GM18867 (cell line): ENCODE measurements around the gene ANTXRL.
"Not testable (repeated sequence)": the region's sequence is repeated elsewhere in the genome, so short reads cannot be mapped to it uniquely, and the experiment has no call there.

ENCODE experiments used
- ATAC-seq: cut with Tn5 transposase; IDR thresholded peaks from one replicate; pipeline ENCODE4 v1.9.1; 2021; ENCODE audit warnings: mild to moderate bottlenecking, moderate library complexity; ENCODE audit not compliant: unreplicated experiment

The ANTXRL gene

DNA sequence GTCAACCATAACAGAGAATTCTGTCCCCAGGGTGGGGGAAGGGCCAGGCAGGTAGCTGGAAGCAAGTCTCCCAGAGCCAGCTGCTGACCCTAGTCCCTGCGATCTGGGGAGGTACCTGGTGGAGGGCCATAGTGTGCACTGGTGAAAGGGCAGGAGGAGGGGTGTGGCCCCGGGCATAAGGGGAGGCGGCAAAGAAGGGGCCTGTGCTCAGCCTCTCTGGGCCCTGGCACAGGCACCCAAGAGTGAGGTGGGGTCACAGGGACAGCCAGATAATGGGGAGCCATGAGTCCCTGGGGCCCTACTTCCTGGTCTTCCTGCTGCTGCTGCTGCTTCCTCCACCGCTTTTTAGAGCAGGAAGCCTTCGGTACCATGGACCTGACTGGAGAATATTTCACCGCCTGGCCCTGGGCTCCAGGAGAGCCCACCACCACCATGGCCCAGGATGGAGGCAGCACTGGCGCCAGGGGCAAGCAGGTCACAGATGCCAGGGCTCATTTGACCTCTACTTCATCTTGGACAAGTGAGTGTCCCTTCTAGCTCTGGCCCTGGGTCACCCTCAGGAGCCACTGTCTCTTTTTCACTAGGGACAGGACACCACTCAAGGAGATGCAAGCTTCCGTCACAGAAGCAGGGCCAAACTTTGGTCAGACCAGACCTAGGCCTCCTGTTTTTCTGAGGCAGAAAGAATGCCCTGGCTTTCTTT is at the start of gene ANTXRL:
Gene ANTXRL (plus strand): TSS at position 7 of the 703 bp plus-strand sequence. CDS start 266 bp downstream, at position 273.
- no peak for ATAC-seq

DNA sequence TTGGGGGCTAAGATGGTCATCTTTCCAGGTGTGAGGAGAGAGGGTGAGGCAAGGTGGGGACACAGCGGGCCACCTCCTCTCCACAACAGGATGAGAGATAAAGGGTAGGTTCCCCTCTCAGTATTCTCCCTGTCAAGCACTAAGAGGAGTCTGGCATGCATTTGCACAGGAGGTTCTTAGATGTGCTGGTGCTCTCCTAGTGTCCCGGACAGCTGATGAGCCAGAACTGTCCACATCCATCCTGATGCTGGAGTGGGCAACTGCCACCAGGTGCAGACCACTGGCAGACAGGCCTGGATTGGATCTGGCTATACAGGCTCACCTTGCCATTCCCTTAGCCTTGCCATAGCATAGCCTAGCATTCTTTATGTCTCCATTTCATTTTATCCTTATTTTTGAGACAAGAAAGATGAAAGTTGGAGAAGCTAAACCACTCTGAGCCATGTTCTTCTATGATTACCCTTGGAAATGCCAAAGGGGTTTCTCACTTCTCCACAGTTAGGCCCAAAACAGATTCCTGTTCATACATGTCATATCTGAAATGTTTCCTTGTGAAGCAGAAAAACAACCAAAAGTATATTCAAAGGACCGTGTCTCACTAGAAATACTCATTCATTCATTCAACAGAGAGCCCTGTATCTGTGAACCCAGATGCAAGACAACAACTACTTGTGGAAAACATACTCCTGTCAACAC is 48.8 kb upstream of the ANTXRL start:
- ATAC-seq = no peak

DNA sequence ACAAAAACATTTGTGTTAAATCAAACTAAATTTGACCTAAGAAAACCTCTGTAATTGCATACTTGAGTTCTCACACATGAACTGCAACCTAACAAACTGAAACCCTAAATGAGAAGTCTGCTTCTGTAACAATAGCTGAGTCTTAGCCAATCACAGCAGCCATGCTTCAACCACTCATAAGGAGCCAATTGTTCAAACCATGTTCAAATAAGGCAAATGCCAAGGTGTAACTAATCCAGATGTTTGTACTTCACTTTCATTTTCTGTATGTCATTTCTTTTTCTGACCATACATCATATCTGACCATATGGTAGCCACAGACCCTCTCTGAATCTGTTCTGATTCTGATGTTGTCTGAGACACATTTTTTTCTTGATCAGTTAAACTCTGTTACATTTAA is 47.5 kb upstream of the ANTXRL start:
- peak; percentile 62 for ATAC-seq

DNA sequence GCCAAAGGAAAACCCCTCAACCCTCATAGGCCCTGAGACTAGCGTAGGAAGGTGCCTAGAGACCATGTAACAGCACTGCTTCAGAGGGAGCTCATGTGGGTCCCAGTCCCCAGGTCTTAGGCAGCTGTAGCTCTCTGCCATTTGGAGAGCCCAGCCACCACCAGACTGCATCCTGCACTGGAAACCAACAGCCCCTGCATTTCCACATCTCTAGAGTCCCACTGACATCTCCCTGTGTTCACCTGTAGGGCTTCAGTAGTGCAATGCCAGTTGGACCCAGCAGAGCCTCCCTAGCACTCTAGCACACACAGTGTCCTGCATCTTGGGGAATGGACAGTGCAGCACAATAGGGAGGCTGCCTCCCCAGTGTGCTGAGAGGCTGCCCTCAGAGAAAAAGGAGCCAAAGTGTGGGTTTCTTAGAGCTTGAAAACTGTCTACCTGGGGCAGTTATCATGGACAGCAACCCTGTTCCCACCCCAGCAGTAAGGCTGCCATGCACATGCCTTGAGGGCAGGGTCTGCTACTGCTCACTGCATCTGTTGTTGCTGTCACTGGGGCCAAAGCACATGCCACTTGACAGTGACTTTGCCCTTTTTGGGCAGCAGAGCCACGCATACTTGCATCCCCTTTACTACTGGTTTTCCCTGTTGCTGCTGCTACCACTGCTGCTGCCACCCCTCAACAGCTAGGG is 46.7 kb upstream of the ANTXRL start:
- ATAC-seq = no peak

DNA sequence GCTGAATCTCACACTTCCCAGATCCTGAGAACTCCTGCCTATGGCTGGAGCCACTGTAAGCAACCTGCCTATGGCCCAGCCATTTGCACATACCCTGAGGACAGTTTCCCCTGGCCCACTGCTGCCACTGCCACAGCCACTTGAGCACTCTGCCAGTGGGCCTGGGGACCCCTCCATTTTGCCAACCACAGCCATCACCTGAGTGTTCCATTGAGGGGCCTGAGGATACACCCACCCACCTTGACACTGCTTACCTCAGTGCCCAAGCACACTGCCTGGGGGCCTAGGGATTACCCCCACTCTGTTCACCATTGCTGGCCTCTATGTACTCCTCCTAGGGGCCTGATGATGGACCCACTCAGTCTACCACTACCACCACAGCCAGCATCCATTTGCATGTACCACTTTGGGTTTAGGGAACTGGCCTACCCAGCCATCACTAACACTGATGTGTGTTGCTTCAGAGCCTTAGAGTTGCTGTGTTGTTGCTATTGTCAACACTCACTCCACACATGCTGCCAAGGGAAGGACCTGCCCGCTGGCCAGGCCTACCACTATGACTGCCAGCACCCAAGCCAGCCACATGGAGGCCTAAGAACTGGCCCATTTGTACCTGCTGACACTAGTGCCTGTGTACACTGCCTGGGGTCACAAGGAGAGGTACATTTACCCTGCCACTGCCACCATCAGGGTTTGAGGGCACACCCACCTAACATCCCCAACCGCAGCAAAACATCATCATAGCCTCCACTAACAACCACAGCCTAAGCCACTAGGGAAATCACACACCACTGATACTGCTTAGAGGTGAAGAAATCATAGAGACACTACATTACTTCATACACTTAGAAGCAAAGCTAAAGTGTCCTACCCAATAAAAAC is 45.9 kb upstream of the ANTXRL start:
- no peak for ATAC-seq

DNA sequence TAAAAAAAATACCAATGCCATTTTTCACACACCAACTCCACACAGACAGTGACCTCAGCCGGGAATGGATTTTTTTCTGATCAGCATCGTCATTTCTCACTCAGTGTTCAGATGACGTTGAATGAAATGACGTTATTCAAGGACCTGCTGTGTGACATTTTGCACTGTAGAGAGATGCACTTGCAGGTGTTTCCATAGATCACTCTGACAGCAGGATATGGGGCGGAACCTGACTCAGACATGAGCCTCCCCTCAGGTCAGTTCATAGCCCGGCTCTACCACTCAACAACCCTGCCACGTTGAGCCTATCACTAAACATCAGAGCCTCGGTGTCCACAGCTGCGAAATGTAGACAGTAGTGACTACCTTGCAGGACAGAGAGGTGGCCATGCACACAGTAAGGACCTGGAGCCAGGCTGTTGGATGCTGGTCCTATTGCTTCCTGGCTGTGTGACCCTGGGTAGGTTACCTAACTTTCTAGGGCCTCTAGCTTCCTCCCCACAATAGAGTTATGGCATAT is 41.4 kb upstream of the ANTXRL start:
- ATAC-seq = no peak

DNA sequence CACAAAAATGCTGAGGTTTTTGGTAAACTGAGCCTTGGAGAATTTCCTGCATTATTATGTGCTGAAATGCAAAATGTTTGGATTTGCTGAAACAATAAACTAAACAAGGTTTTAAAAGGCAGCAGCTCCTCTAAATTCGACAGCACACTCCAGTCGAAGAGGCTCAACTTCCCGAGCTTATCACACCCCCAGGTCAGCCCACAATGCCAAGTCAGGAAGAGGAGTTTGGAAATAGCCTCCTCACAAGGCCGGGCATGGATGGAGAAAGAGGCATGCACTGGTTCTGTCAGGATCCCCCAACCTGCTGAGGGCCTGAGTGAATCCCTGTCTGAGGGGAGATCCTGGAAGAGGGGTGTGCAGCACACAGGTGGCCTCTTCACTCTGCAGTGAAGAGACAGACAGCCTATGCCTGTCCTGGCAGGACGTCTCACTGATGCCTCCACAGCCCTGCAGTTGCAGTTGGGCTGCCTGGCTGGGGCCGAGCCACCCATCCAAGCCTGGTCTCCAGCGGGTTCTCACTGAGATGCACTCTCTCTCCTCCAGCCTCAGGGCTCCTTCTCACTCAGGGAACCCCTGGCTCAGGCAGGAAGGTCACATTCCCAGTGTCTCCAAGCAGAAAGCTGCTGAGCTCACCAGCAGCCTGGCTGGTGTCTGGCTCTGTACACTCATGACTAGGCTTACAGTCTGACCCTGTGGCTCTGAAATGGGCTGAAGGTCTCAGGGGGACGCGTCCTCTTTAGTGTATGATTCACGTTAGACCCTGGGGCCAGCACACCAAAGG is 40.2 kb upstream of the ANTXRL start:
- not testable (repeated sequence) for ATAC-seq

DNA sequence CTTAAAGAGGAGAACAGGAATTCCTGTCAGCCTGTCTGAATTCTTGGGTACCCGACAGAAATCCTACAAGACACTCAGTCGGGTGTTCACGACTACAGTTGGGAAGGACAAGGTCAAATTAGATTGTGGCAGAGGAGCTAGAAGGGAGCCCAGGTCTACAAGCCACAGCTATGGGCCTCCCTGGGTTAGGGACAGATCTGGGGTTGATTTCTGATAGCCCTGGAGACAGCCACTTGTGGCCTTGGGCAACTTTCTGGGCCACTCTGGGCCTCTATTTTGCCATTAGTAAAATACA is 39.7 kb upstream of the ANTXRL start:
- ATAC-seq = no peak

DNA sequence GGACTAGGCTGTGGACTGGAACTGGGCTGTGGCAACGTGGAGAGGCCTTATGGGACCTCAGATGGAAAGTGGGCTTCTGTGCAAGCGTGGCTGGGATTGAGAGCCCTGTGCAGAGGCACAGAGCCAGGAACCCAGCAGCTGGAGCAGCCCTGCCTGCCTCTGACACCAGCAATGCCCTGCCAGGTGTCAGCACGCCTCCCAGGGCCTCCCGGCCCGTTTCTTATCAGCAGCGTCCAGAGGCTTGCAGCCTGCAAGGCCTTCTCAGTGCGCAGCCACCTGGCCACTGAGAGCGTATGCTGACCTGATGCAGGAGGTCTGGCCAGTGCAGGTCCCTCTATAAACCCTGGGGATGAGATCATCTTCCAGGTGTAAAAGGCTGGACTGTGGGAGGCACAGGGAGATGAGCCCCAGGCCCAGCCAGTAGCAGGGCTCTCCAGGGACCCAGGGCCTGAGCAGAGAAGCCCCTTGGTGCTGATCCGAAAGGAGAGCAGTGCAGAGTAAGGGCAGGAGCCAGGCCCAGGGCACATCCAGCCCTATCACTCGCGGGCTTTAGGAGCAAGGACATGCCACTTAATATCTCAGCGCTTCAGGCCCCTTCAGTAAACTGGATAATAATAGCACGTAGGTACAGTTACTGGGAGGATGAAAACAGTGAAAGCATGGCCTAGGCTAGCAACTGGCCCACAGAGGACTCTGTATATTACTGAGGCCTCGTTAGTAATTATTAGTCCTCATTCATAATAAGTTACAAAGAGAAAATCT is 38.8 kb upstream of the ANTXRL start:
- ATAC-seq = no peak

DNA sequence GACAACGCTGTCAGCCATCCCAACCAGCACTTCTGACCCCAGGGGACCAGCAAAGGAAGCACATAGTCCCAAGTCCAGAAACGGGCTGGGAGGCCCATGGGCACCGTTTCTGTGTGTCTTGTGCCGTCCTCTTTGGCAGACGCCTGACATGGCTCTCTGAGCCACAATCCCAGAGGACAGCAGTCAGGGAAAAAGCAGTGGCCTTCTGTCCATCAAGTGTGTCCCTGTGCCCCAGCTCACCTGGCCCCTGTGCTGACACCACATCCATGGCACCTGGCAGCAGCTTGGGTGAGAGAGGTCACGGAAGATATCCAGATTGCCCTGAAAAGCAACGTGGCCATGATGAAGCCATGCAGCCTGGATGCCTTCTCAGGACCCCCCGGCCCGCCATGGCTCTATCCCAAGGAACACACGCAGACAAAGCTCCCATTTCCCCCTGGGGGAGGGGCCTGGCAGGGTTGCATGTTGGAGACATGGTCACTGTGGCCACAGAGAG is 38.1 kb upstream of the ANTXRL start:
- no peak for ATAC-seq

DNA sequence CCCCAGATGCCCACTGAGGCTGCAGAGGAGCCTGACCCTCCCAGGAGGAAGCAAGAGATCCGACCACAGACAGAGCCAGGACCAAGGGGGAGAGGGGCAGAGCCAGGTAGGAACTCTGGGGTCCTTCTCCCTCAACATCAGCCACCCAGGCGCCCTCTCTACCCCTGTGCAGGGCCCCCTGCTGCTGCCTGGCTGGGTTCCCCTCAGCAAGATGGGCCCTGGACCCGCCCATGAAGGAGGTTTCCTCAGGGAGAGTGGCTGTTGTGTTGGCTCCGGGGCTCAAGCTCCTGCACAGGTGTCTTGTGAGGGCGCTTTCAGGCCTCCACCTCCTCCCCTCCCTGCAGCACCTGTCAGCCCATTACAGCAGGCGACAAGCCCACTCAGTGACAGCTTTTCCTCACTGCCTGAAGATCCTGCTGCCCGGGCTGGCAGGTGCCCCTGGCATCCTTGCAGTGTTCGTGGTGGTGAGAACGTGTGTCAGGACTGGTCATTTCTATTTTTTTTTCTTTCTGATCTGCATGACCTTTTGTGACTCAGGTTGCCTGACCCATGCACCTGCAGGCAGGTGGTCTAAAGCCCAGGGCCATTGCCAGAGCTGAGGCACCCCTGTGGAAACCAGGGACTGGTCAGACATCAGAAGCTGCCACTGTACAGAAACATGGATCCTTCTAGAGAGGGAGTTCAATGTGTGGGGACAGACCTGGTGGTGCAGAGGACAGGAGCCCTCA is 37.0 kb upstream of the ANTXRL start:
- ATAC-seq = not testable (repeated sequence)

DNA sequence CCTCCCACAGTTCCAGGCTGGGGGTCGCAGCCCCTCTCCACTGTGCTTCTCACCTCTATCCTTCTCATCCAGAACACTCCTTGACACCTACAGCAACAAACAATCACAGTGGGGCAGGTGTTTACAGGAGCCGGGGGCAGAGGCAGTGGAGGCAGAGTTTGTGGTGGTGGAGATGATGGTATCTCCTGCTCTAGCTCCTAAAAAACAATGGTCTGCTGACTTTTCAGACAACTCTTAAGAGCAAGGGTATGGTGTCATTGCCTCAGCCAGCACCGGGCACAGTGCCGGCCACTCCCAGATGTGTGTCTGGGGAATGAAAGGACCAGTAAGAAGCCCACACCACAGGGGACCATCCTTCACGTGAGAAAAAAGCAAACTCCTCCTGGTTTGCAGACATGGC is 36.3 kb upstream of the ANTXRL start:
- ATAC-seq = no peak

DNA sequence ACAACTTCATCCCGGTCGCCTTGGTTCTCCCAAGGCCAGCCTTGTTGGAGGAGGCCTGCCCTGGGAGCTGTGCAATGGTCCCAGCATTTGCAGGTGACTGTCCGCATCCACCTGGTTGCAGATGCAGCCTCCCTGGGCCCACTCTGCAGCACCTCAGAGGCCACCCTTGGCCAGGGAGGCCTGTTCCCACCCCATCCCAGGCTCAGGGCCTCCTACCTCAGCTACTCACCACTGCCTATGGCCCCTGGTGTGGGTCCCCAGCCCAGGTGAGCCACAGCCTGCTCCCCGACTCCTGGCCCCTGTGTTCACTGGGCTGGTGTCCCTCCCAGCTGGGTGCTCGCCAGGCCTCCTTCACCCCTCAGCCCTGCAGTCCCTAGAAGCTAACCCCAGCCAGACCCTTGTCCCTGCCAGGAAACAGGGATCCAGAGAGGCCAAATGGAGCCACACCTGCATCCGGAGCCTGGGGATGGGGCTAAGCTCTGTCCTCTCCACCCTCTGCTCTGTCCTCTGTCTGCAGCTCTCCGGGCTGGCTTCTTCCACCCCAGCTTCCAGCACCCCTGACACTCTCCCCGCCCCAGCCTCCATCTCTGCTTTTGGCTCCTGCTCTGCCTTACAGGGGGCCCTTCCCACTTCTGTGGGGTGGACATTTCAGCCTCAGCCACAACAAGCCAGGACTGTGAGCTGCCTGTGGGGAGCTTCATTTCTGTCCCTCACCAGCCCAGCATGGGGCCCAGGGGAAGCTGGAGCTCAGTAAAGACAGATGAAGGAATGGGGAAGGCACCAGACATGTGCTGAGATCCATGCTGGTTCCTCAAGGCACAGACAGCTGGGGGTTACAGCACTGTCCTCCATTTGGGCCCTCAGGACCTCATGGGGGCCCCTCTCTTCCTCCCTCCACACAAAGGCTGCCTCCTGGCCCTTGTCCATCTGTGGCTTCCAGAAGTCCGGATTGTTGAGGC is 35.6 kb upstream of the ANTXRL start:
- ATAC-seq = no peak

DNA sequence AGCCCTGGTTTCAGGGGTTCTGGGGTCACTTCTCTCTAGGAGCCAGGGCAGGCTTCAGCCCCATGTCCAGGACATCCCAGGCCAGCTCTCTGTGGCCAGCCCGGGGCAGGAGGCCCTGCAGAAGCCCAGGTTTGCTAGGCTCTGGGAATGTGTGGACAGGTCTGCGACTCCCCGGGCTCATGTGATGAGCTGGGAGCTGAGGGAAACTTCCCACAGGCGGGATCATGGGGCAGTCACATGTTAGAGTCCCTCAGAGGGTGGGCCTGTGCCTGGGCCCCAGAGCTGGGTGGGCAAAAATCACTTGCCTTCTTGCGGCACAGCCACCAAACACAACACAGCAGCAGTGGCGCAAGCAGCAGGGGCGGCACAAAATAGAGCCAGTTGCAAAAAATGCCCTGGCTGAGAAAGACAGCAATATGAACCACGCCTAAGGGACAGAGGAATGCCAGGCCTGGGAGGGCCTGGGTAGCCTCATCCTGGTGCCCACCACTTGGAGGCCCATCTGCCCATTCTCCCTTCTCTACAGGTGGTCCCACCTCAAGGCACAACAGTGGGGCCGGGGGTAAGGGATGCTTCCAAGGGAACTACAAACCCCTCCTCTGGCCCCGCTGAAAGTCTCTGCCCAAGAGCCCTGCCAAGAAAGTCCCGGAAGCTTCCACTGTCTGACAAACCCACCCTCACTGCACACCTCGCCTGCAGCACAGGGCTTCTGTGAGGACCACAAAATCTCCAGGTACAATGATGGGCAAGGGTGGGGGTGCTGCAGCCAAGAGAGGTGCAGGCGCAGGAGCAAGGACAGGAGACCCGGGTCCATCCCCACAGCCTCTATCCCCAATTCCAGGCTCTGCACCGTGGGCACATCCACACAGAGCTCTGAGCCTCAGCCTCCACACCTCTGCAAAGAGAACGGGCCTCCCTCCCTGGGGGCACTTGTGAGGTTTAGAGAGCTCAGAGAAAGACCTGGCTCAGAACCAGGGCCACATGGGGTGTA is 34.6 kb upstream of the ANTXRL start:
- ATAC-seq = no peak

DNA sequence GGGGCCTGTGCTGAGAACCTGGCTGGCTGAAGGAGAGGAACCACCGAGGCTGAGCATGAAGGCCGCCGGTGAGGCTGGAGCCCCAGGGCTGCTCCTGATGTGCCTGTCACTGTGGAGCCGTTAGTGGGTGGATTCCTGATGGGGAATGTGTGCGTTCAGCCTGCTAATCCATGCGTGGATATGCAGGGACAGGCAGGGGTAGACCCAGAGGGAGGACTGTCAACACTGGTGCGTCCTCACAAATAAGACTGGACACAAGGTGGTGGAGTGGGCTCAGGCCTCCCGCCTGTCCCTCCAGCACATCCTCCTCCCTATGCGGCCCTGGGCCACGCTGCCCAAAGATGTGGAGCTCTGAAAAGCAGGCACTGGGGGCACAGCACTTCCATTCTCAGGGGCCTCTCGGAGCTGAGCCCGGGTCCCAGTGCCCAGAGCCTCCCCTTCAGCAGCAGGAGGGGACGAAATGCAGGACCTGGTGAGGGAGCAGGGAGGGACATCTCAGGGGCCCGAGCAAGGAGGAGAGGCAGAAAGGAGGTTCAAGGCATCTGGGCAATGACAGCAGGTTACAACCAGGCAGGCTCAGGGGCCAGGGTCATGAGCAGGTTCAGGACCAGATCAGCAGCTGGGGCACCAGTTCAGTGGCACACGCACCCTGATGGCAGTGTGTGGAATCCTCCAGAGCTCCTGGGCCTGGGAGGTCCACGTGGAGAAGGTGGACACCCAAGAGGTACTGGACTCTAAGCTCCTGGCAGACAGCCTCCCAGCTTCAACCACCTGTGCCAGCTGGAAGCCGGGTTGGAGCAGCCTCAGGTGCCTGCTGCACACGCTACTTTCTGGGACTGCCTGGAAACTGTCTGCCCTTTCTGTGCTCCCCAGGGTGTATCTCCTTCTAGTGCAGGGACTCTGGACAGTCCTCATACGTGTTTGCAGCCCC is 33.5 kb upstream of the ANTXRL start:
- no peak for ATAC-seq
